Transverse colon (tissue), 4 donors: Measurements from ENCODE around the gene STK10.

Source experiments
- CTCF ChIP-seq, 5 experiments: fragments of 200-600 bp in 3 of 5; fragments of 450-650 bp in 2 of 5; sonication (generic) in 3 of 5; IDR thresholded peaks; 1 replicate in 2 of 5; 2 replicates in 3 of 5; pipeline ENCODE4 v1.5.1; 2016 to 2017; ENCODE audit warnings: antibody characterized with exemption in 5 of 5, inconsistent platforms in 3 of 5, mild to moderate bottlenecking in 2 of 5, moderate library complexity in 1 of 5
- EP300 ChIP-seq: sonication (generic); formaldehyde crosslinking; IDR thresholded peaks from one replicate; pipeline ENCODE4 v1.6.1; 2017; ENCODE audit warnings: antibody characterized with exemption, low read depth
- POLR2A ChIP-seq: fragments of 450-650 bp; IDR thresholded peaks from one replicate; pipeline ENCODE4 v1.6.1; 2016; ENCODE audit warnings: antibody characterized with exemption, mild to moderate bottlenecking, moderate library complexity
- POLR2AphosphoS5 ChIP-seq, 3 donors: sonication (generic); formaldehyde crosslinking; IDR thresholded peaks; one replicate each; pipeline ENCODE4 v1.6.1; 2016; ENCODE audit warnings: antibody characterized with exemption in 3 of 3

- no peak for TF ChIP-seq CTCF (IDR thresholded peaks at IDR 0.05)
- TF ChIP-seq POLR2AphosphoS5 (IDR thresholded peaks at IDR 0.05) = no peak
- TF ChIP-seq EP300 = no peak
- no peak for TF ChIP-seq POLR2A
Observed at GRCh38 chr5:172035049-172035448, 153.0 kb downstream of the STK10 start.
